Left lung (tissue), 10 donors: ENCODE data around the gene EPYC. TPM values are rescaled to one million over a fixed set of nuclear protein-coding genes. Genes with fewer than 3 reads are reported as not detected.

Source experiments
- ATAC-seq: fragments of 200-7000 bp; cut with Tn5 transposase; one replicate; pipeline ENCODE4 v1.9.1; 2020; ENCODE audit warnings: moderate library complexity
- DNase-seq, 4 donors: peaks; one replicate each; pipeline ENCODE4 v3.0.0-alpha.2; 2013 to 2020
- H3K27ac ChIP-seq, 2 donors: fragments of 200-600 bp; sonication (generic) in 1 of 2; one replicate each; pipeline versions ENCODE4 v1.5.0 to v1.8.0; 2020 to 2021
- H3K27me3 ChIP-seq, 2 donors: fragments of 200-600 bp; sonication (generic) in 1 of 2; one replicate each; pipeline versions ENCODE4 v1.5.0 to v1.8.0; 2020 to 2021
- H3K36me3 ChIP-seq, 2 donors: fragments of 200-600 bp; sonication (generic) in 1 of 2; one replicate each; pipeline versions ENCODE4 v1.5.0 to v1.8.0; 2020 to 2021
- H3K4me1 ChIP-seq, 2 donors: fragments of 200-600 bp; one replicate each; pipeline ENCODE4 v1.8.0; 2021
- H3K4me3 ChIP-seq, 2 donors: fragments of 200-600 bp; sonication (generic) in 1 of 2; one replicate each; pipeline versions ENCODE4 v1.5.0 to v1.8.0; 2020 to 2021; ENCODE audit warnings: mild to moderate bottlenecking in 1 of 2
- H3K9me3 ChIP-seq, 2 donors: fragments of 200-600 bp; sonication (generic) in 1 of 2; one replicate each; pipeline versions ENCODE4 v1.5.0 to v1.8.0; 2020 to 2021
- intact Hi-C, 2 donors: fragments of 100-400 bp; cut with DNase I; formaldehyde crosslinking; loops; one replicate each; pipeline versions ENCODE4 v1.11.2 to v1.14.2; 2022
- polyA plus RNA-seq, 6 donors: library from polyadenylated mRNA; unstranded; fragments of 120-200 nt; gene quantifications; one replicate each; pipeline ENCODE4 v1.2.1, GENCODE V29; 2013; ENCODE audit not compliant: insufficient read length in 6 of 6
- total RNA-seq, 2 donors: library from RNA; stranded (reverse); fragmentation: NEBNext Ultra II Directional; extraction: Animal tissue kit (Norgen Biotek cat#: 25700); gene quantifications; one replicate each; pipeline ENCODE4 v1.2.1, GENCODE V29; 2021
- TF ChIP-seq, protein P1 (sequence below), 2 donors: fragments of 200-600 bp; sonication (generic) in 1 of 2; IDR thresholded peaks; one replicate each; pipeline versions ENCODE4 v1.5.0 to v1.8.0; 2021; ENCODE audit warnings: antibody characterized with exemption in 2 of 2
- donor health status: DM: no; HTN: yes; CAD: no.
- donor health status: DM: no; HTN: no; CAD: no.

The EPYC gene
- total and polyA plus RNA-seq, 8 donors: 0.13 to 0.47 (median 0.15) TPM; not detected in 5

GRCh38 chr12:90945070-90945649, 59.6 kb downstream of the EPYC start:
- Histone ChIP-seq H3K27ac (no peak overlapping the region), H3K4me1 (no peaks in the 10 kb centered on the region), H3K4me3 (no peak overlapping the region), H3K27me3 (no peaks in the 10 kb centered on the region), H3K36me3 (no peaks in the 10 kb centered on the region), H3K9me3 (no peaks in the 10 kb centered on the region)
- ATAC-seq: peak; percentile 53
- TF ChIP-seq, protein P1, sequence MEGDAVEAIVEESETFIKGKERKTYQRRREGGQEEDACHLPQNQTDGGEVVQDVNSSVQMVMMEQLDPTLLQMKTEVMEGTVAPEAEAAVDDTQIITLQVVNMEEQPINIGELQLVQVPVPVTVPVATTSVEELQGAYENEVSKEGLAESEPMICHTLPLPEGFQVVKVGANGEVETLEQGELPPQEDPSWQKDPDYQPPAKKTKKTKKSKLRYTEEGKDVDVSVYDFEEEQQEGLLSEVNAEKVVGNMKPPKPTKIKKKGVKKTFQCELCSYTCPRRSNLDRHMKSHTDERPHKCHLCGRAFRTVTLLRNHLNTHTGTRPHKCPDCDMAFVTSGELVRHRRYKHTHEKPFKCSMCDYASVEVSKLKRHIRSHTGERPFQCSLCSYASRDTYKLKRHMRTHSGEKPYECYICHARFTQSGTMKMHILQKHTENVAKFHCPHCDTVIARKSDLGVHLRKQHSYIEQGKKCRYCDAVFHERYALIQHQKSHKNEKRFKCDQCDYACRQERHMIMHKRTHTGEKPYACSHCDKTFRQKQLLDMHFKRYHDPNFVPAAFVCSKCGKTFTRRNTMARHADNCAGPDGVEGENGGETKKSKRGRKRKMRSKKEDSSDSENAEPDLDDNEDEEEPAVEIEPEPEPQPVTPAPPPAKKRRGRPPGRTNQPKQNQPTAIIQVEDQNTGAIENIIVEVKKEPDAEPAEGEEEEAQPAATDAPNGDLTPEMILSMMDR (IDR thresholded peaks at IDR 0.05): peak in 1 of 2 donors; percentile 42
- DNase-seq: no peak
- intact Hi-C loops: no loop called here

GRCh38 chr12:90943255-90943654, 61.5 kb downstream of the EPYC start:
- DNase-seq (no peak), ATAC-seq (peak; percentile 62)
- Histone ChIP-seq H3K36me3 (no peaks in the 10 kb centered on the region), H3K9me3 (no peaks in the 10 kb centered on the region), H3K4me1 (no peaks in the 10 kb centered on the region), H3K27ac (no peak overlapping the region), H3K27me3 (no peaks in the 10 kb centered on the region), H3K4me3 (no peak overlapping the region)
- intact Hi-C loops: no loop called here
- TF ChIP-seq, protein P1 (IDR thresholded peaks at IDR 0.05): no peak

GRCh38 chr12:90940872-90941499, 63.8 kb downstream of the EPYC start:
- TF ChIP-seq, protein P1 (IDR thresholded peaks at IDR 0.05): peak; percentile 31 to 67
- intact Hi-C loops: no loop called here
- ATAC-seq: peak; percentile 54

GRCh38 chr12:90939382-90939781, 65.4 kb downstream of the EPYC start:
- TF ChIP-seq, protein P1 (IDR thresholded peaks at IDR 0.05): no peak
- no peaks in the 10 kb centered on the region for H3K4me1 ChIP-seq
- H3K4me3 ChIP-seq: no peak overlapping the region
- intact Hi-C loops: no loop called here
- ATAC-seq (no peak), DNase-seq (peak in 2 of 4 donors; percentile 57 to 72)
- H3K27ac ChIP-seq: no peak overlapping the region
- no peaks in the 10 kb centered on the region for H3K9me3 ChIP-seq
- H3K27me3 ChIP-seq: no peaks in the 10 kb centered on the region
- H3K36me3 ChIP-seq: no peaks in the 10 kb centered on the region

More at GRCh38 chr12:90940872-90941499, 63.8 kb downstream of the EPYC start:
- Histone ChIP-seq H3K4me1 (no peaks in the 10 kb centered on the region), H3K36me3 (no peaks in the 10 kb centered on the region), H3K4me3 (no peak overlapping the region), H3K27ac (no peak overlapping the region), H3K27me3 (no peaks in the 10 kb centered on the region), H3K9me3 (no peaks in the 10 kb centered on the region)
- DNase-seq: peak in 1 of 4 donors; percentile 54

- TF ChIP-seq, protein P1 (IDR thresholded peaks at IDR 0.05): no peak
- Histone ChIP-seq H3K36me3 (no peaks in the 10 kb centered on the region), H3K4me3 (no peak overlapping the region), H3K9me3 (no peaks in the 10 kb centered on the region), H3K27me3 (no peaks in the 10 kb centered on the region), H3K27ac (no peak overlapping the region), H3K4me1 (no peaks in the 10 kb centered on the region)
- intact Hi-C loops: no loop called here
- peak; percentile 78 for ATAC-seq
- no peak for DNase-seq
These were observed 66.3 kb downstream of the EPYC start for GRCh38 chr12:90938451-90938850.
